IPS-NIHi11 (cell line): Measurements from ENCODE around the gene GNA12.
"Not testable (repeated sequence)": the region's sequence is repeated elsewhere in the genome, so short reads cannot be mapped to it uniquely, and the experiment has no call there.

ENCODE experiments used
- DNase-seq: peaks from one replicate; pipeline ENCODE4 v3.0.0; 2012; ENCODE audit warnings: mixed read lengths, low spot score

Gene GNA12

GRCh38 chr7:2711895-2712675 lies 132.0 kb downstream of the GNA12 start:
- no peak for DNase-seq

DNA sequence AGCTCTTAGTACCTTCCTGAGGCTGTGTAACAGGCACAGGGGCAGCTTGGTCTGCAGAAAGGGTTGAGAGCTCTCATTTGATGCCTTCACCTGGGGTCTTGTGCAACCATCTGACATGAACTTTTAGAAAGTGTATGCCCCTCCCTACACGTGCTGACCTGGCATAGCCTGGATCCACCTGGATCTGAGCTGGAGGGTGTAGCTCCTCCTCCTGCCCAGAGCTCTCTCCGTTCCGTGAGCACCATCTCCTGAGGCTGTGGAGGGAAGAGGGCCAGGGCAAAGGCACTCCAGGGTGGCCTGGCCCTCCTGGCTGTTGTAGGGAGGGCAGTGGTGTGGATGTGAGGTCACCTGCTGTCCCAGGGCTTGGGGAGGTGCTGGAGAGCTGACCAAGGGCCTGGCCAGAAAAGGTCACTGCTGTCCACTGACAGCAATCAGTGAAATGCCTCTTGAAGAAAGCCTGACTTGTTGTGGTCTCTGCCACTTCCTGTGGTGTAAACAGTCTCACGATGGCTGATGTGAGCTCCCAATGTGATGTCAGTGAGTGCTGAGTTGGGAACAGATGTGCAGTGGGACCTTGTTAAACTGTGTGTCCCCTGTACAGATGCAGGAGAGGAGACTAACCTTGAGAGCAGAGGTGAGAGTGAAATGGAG lies 133.1 kb downstream of the GNA12 start:
- DNase-seq, result no peak

DNA sequence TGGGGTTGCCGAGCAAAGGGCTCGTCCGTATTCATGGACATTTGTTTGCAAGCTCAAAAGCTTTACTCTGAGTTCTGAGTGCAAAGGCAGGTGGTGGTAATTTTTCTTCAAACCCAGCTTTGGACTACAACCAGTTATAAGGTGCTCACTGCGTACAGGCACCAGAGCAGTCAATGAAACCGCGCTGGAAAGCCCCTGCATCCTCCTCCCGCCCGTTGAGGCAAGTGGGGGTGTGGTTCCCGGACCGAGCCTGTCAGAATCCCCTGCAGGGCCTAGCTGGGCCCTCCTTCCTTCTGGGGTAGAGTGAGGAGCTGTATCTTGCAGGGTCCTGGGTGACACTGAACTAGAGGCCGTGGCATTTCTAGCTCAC lies 133.8 kb downstream of the GNA12 start:
- DNase-seq, result no peak

GRCh38 chr7:2709553-2710285 lies 134.4 kb downstream of the GNA12 start:
- peak; percentile 96 for DNase-seq

- no peak for DNase-seq
These were observed 135.4 kb downstream of the GNA12 start for GRCh38 chr7:2708547-2709310.

- no peak for DNase-seq
These were observed 136.1 kb downstream of the GNA12 start for GRCh38 chr7:2708041-2708440.

- DNase-seq, result no peak
These were observed 136.6 kb downstream of the GNA12 start for GRCh38 chr7:2707481-2707880.

GRCh38 chr7:2706685-2707126 lies 137.4 kb downstream of the GNA12 start:
- DNase-seq, result no peak

GRCh38 chr7:2705371-2706096 lies 138.6 kb downstream of the GNA12 start:
- no peak for DNase-seq

DNA sequence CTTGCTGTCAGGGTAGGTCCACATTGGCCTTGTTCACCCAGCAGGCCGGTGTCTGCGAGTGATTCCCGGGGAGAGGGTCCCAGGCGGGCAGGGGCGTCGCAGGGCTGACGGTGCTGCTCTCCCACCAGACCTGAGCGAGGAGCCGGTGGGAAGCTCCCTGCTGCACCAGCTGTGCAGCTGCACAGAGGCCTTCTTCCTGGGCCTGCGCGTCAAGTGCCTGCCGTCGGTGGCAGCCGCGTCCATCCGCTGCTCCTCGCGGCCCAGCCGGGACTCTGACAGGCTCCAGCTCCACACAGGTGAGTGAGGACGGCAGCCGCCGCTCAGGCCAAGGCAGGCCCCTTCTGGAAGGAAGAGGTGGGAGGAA lies 141.5 kb downstream of the GNA12 start:
- no peak for DNase-seq

- DNase-seq, result no peak
These were observed 142.1 kb downstream of the GNA12 start for GRCh38 chr7:2701832-2702593.

DNA sequence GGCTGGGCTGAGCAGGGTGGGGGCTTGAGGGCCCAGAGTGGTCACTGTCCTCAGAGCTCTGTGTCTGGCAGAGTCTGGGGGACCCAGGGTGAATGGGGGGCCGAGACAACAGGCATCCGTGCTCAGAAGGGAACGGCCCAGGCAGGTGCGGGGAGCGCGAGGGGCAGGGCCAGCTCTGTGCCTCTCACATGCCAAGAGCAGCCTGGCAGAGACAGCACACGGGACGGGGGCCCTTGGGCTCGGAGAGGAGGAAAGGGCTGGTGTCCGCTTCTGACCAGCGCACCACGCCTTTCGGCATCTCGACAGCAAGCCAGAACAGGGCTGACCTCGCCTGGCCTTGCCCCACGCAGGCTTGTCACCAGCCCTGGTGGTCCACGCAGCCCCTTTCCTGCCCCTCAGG lies 142.7 kb downstream of the GNA12 start:
- no peak for DNase-seq

DNA sequence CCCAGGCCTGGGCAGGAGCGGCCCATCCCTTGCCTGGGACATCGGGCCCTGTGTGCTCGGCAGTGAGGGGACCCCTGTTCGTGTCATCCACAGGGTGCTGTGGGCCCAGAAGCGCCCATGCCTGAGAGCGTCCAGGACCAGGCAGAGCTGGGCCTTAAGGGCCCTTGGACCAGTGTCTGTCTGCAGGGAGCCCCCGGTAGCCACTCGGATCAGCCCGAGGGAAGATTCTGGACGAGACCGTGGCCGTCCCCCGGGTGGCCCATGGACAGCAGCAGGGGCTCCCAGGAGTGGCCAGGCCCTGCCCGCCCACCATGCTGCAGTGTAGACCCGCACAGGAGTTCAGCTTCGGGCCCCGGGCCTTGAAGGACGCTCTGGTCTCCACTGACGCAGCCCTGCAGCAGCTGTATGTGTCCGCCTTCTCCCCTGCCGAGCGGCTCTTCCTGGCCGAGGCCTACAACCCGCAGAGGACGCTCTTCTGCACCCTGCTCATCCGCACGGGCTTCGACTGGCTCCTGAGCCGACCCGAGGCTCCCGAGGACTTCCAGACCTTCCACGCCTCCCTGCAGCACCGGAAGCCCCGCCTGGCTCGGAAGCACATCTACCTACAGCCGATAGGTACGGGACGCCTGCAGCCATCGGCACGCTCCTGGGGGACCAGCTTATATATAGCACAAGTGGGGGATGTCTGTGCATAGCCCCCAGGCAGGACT lies 143.8 kb downstream of the GNA12 start:
- no peak for DNase-seq

GRCh38 chr7:2699289-2699620 lies 144.9 kb downstream of the GNA12 start:
- no peak for DNase-seq

- no peak for DNase-seq
These were observed 145.4 kb downstream of the GNA12 start for GRCh38 chr7:2698581-2699288.

DNA sequence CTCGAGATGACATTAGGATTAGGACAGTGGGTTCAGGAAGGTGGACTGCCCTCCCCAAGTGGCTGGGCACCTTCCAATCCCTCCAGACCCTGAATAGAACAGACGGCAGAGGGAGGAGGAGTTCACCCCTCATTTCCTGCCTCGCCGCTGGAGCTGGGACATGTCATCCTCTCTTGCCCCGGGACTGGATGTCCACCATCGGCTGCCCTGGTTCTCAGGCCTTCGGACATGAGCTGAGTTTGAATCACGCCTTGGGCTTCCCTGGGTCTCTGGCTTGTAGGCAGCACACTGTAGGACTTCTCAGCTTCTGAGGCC lies 150.0 kb downstream of the GNA12 start:
- not testable (repeated sequence) for DNase-seq

DNA sequence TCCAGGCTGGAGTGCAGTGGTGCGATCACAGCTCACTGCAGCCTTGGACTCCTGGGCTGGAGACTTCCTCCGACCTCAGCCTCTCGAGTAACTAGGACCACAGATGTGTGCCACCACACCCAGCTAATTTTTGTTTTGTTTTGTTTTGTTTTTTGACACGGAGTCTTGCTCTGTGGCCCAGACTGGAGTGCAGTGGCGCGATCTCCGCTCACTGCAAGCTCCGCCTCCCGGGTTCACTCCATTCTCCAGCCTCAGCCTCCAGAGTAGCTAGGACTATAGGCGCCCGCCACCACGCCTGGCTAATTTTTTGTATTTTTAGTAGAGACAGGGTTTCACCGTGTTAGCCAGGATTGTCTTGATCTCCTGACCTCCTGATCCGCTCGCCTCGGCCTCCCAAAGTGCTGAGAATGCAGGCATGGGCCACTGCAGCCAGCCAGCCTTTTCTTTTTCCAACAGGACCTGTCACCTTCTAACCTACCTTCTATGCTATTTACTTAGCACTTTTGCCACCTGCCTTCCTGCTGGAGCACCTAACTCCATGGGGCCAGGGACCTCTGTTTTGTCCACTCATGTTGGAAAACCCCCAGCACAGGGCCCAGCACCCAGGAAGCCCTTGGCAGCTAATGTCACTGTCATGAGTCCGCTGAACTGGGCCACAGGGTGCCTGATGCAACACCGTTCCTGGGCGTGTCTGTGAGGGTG lies 150.5 kb downstream of the GNA12 start:
- not testable (repeated sequence) for DNase-seq

DNA sequence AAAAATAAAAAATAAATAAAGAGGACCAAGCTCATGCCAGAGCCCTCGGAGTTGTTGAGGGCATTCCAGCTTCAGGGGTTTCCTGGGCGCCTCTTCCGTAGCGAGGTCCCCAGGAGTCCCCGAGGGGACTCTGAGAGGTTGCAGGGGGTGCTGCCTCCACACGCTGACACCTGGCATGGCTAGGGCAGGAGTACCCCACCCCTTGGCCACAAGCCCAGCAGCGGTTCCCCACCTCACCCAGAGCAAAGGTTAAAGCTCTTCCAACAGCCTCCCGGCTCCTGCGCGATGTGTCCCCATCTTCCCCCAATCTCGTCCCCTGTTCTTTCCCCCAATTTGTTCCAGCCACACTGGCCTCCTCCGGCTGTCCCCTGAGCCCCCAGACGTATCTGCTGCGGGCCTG lies 151.6 kb downstream of the GNA12 start:
- DNase-seq, result no peak

GRCh38 chr7:2691932-2692439 lies 152.1 kb downstream of the GNA12 start:
- DNase-seq, result not testable (repeated sequence)
